Fibroblast of skin of scalp (primary cell): Measurements from ENCODE around the gene COIL.

Source experiments
- DNase-seq: peaks from one replicate; pipeline ENCODE4 v3.0.0-alpha.2; 2013

Gene COIL

DNA sequence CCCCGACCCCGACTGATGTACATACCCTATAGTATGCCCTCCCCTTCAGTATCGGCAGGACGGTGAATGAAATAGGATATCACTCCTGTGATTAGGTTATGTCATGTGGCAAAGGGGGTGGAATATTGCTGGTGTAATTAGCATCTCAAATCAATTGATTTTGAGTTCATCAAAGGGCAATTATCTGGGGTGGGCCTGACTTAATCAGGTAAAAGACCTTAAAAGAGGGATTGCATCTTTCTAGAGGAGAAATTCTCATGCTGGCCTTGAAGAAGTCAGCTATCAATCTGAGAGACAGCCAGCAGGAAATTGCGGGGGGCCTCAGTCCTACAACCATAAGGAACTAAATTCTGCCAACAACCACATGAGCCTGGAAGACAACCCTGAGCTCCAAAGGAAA lies 57.3 kb downstream of the COIL start:
- DNase-seq = no peak

DNA sequence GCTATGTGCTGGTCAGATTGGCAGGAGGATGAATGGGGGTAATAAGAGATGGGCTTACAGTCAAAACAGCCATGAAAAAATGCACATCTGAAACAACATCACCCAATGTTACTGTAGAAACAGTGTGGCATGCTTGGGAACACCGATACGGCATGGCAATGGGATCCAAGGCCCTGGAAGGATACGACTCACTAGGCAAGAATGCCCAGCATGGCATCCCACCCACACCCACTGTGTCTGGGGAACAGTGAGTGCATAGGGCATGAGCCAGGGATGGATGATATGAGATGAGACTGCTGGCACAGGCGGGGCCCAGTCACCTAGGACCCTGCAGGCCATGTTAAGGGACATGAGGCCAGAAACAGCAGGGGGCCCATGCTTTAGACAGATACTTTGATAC lies 58.5 kb downstream of the COIL start:
- peak; percentile 83 for DNase-seq

DNA sequence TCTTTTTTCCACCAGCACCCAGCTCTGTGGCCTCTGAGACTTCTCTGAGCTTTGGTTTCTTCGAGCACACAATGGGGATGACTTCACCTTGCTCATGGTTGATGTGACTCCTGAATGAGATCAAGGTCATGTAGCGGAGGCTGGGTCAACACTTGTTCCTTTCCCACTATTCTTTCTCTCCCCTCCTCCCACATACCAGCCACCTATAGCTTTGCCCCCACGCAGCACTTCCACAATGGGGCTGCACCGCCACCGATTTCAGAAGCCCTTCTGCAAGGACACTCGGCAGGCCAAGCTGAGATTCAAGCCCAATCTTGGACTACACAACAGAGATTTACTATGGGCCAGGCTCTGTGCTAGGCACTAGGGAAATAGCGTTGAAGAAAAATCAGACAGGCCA lies 61.4 kb downstream of the COIL start:
- no peak for DNase-seq

DNA sequence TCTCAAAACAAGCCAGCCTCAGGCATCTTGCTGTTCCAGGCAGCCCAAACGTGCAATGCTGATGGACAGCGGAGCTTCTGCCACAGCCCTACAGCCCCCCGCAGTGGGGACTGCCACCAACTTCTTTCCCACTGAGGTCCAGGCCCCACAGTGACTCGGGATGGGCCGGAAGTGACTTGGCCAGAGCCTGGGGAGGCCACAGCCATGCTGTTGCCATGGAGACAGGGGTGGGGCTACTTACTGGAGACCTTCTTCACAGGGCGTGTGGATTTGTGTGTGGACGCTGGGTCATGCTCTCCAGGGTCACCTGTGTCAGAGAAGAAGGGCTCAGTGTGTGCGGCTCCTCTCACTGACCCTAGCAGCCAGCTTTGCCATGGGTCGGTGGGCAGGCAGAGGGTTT lies 62.0 kb downstream of the COIL start:
- no peak for DNase-seq

DNA sequence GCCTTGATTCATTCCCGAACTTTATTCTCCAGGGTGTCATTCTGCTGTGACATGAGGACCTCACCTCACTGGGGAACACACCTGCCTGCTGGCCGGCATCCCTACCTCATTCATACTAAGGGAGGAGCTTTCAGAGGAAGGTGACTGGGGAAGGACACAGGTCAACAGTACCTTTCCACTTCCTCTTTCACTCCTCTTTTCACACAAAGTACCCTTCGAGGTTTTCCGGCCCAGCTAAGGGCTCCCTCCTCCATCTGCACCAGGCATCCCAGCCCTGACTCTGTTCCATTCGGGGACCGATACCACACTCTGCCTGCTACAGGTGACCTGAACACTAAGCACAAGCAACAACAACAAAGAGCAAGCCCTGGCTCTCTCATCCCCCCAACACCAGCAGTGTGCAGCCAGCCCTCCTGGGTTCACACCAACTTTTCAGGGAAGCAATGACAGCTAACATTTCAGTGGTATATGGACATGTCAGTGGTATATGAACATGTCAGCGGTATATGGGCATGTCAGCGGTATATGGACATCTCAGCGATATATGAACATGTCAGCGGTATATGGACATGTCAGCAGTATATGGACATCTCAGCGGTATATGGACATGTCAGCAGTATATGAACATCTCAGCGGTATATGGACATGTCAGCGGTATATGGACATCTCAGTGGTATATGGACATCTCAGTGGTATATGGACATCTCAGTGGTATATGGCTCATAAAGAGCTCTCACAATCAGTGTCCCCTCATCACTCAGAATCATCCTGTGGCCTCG lies 63.0 kb downstream of the COIL start:
- no peak for DNase-seq

DNA sequence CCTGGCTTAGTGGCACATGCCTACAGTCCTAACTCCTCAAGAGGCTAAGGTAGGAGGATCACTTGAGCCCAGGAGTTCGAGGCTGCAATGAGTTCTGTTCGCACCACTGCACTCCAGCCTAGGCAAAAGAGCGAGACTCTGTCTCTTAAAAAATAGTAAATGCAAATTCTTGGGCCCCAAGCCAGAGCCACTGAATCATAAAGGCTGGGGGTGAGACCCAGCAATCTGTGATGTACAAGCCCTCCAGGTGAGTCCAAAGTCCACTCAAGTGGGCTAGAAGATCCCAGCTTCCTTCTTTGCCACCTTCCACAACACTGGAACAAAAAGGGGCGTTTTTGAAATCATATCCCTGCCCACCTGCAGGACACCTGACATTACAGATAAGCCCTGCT lies 63.9 kb downstream of the COIL start:
- DNase-seq = no peak

DNA sequence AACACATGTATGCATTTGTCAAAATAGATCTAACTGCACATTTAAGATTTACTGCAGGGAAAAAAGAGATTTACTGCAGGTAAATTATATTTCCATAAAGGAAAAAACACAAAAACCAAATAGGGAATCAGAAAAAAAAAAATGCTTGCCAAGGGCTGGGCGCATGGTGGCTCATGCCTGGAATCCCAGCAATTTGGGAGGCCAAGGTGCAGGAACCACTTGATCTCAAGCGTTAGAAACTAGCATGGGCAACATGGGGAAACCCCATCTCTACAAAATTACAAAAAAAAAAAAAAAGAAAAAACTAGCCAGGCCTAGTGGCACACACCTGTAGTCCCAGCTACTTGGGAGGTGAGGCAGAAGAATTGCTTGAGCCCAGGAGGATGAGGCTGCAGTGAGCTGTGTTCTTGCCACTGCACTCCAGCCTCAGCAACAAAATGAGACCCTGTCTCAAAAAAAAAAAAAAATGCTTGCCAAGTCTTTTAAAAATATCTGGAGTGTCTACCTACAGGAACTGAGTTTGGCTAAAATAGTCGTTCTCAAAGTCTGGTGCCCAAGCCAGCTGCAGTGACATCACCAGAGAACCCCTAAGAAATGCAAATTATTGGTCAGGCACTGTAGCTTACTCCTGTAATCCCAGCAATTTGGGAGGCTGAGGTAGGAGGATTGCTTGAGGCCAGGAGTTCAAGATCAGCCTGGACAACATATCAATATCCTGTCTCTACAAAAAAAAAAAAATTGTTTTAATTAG lies 64.5 kb downstream of the COIL start:
- DNase-seq = no peak

DNA sequence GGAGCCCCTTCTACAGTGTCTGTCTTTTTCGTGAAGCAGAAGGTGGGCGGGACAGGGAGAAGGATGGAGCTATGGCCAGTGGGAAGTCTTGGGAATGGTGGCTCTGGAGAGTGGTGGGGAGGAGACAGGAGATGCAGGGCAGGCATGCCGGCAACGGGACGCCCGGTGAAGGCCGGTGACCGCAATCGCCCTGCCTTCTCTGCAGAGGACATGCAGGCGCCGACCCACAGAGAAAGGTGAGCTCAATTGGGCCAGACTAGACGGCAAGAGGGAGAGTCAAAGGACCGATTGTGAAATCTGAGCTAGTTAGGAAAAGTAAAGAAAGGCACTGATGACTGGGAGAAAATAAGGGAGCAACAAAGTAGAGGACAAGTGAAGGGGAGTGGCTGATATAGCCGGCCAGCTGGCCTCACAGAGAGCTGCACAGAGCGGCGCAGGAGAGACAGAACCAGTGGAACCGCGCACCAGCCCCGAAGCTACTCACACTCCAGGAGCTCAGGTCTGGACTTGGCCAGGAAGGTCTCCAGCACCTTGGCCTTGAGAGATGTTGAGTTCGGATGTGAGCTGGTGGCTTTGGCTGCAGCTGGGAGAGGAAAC lies 65.9 kb downstream of the COIL start:
- DNase-seq = no peak

DNA sequence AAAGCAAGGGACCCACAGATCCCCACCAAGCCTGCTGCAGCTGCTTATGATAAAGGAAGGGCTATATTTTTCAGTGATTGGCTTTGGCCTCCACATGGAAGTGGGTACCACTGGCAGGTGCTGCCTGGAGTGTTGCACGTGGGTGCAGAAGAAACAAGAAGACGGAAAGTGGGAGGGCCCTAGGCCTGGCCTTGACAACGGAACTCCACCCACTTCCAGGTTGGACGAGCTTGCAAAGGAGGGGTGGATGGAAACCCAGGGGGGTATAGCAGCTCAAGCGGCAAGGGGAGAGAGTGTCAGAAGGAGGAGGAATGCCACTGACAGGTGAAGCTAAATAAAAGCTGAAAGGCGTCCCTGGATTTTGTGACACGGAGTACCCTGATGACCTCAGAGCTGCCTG lies 67.3 kb downstream of the COIL start:
- DNase-seq = no peak

DNA sequence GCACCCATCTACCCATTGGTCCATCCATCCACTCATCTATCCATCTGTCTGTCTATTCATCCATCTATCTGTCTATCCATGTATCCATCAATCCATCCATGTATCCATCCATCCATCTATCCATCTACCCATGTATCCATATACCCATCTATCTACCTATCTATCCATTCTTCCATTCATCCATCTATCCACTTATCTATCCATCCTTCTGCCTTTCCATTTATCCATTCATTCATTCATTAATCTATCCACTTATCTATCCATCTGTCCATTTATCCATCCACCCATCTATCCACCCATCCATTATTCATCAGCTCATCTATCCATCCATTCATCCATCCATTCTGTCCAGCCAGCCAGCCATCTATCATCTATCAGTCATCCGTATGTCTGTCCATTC lies 68.5 kb downstream of the COIL start:
- no peak for DNase-seq

DNA sequence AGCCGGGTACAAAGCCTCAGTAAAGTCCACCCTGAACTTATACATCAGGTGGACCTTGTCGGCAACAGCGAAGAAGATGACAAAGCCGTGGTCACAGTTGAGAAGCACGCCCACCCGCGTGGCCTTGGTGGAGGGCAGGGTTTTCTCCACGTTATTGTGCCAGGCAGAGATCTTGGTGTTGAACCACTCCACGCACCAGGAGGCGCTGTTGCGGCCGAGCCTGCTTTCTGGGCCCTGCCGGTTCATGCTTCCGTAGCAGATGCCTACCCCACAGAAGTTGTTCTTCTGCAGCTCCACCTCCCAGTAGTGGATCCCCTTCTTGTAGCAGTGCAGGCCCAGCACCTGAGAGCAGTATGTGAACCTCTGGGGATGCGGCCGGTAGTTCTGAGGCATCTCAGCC lies 69.1 kb downstream of the COIL start:
- no peak for DNase-seq

DNA sequence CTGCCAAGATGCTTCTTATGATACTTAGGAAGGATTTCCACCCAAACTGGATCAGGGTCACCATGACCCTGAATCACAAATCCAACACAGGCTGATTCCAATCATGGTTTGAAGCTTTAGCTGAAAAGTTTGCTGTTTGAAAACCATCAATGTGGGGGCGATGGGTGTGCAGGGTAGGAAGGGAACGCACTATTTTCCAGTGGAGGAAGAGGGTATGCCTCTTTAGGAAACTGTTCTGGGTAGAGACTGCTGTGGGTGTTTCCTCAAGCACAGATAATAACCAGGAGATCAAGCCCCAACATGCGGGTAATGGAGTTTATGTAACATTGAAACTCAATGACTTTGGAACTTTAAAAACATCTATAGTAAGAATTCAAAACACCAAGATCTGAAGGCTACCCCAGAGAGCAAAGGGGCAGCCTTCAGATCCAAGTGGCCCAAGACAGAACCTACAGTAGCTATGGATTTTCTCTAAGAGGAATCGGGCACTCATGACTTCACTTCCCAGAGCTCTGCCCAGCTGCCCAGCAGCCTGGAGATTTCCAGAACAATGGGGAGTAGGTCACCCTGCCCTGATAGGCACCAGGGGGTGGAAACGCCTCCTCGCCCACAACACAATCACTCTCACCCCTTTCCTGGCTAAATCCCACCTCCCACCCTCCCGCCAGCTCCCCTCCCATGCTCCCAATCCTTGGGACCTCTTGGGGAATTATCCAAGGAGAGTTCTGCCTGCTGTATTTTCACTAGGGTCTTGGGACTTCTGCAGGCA lies 69.8 kb downstream of the COIL start:
- no peak for DNase-seq

DNA sequence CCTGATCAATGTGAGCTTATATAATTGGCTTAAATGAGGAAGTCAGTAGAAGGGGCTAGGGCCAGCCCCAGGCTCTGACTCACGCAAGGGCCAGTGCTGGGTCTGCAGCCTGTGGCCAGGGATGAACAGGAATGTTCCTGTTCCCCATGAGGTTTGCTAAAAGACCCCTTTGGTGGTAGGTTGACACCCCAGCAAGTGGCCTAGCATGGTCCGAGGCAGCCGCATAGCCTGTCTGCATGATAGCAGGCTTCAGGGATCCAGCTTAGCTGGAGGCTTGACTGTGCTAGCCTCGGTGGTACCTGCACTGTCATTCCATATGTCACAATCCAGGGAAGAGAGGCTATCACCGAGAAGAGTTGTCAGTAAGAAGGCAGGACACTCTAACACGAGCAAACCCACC lies 70.5 kb downstream of the COIL start:
- DNase-seq = no peak
